ENCODE results near the gene SIRT7. TPM values are rescaled to one million over a fixed set of nuclear protein-coding genes. Genes with fewer than 3 reads are reported as not detected.

The SIRT7 gene
- total RNA-seq, 1 experiment from 2014 or later = 24.2 TPM

DNA sequence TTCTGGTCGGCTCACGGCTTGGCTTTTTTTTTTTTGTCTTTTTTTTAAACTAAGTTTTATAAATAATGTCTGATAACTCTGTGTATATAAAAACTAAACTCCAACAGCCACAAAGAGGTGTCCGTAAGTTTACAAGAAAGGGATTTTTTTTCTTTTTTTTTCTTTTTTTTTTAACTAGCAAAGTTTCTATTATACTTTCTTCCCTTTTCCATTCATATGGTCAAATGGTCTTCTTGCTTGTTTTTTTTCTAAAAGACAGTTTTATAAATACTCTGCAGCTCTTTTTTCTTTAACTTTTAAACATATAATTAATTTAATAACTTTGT is 3.5 kb upstream of the SIRT7 start (continued):
- TF ChIP-seq ZNF512 (CRISPR knock-in tag; IDR thresholded peaks at IDR 0.05; ENCODE audit: borderline replicate concordance) (no peak), SOX15 (CRISPR knock-in tag; IDR thresholded peaks at IDR 0.05) (no peak), ZNF263 (CRISPR knock-in tag; IDR thresholded peaks at IDR 0.05; ENCODE audit: low read depth) (no peak), AR (CRISPR knock-in tag; IDR thresholded peaks at IDR 0.05) (no peak)

GRCh38 chr17:81920612-81921536 is 2.9 kb upstream of the SIRT7 start:
- Mint-ChIP-seq H3K4me1 (peaks cover 36% of the 10 kb centered on the region), H3K9me3 (no peaks in the 10 kb centered on the region), H3K27me3 (ENCODE audit: low read depth) (no peaks in the 10 kb centered on the region), H3K36me3 (peaks cover 10% of the 10 kb centered on the region), H3K27ac (peak overlapping the region; percentile 85), H3K4me3 (no peak overlapping the region)
- ATAC-seq (no peak), DNase-seq (ENCODE audit: low spot score) (no peak)
- ChIA-PET POLR2A (interaction anchor here (0.8 kb wide), 1 partner anchor 226 kb away, joined by 3 read pairs; no protein-coding TSS in a partner anchor), CTCF (no interaction called here)
- TF ChIP-seq STAT6 (CRISPR knock-in tag; conservative IDR thresholded peaks at IDR 0.05; ENCODE audit: low read depth) (no peak), CBFB (CRISPR knock-in tag; IDR thresholded peaks at IDR 0.05; ENCODE audit: low read depth) (no peak), SMAD3 (CRISPR knock-in tag; IDR thresholded peaks at IDR 0.05; ENCODE audit: borderline replicate concordance) (no peak), TCF7 (CRISPR knock-in tag; IDR thresholded peaks at IDR 0.05; ENCODE audit: low read depth) (no peak), OVOL2 (CRISPR knock-in tag; IDR thresholded peaks at IDR 0.05; ENCODE audit: borderline replicate concordance) (no peak), FOXP1 (CRISPR knock-in tag; IDR thresholded peaks at IDR 0.05; ENCODE audit: borderline replicate concordance) (no peak), PRRX2 (CRISPR knock-in tag; IDR thresholded peaks at IDR 0.05) (no peak), NFE2L1 (CRISPR knock-in tag; IDR thresholded peaks at IDR 0.05) (no peak), ZNF138 (CRISPR knock-in tag; conservative IDR thresholded peaks at IDR 0.05) (no peak), ELF4 (CRISPR knock-in tag; IDR thresholded peaks at IDR 0.05; ENCODE audit: low read depth) (no peak), ZBTB43 (CRISPR knock-in tag; IDR thresholded peaks at IDR 0.05) (no peak), IRF1 (CRISPR knock-in tag; IDR thresholded peaks at IDR 0.05) (no peak), NR2C2 (CRISPR knock-in tag; IDR thresholded peaks at IDR 0.05) (no peak), CDX4 (CRISPR knock-in tag; IDR thresholded peaks at IDR 0.05; ENCODE audit: borderline replicate concordance) (no peak), ATF1 (CRISPR knock-in tag; IDR thresholded peaks at IDR 0.05) (no peak), ARID4B (CRISPR knock-in tag; IDR thresholded peaks at IDR 0.05; ENCODE audit: borderline replicate concordance) (no peak)
